ENCODE measurements around the gene MAFG.

MAFG gene

DNA sequence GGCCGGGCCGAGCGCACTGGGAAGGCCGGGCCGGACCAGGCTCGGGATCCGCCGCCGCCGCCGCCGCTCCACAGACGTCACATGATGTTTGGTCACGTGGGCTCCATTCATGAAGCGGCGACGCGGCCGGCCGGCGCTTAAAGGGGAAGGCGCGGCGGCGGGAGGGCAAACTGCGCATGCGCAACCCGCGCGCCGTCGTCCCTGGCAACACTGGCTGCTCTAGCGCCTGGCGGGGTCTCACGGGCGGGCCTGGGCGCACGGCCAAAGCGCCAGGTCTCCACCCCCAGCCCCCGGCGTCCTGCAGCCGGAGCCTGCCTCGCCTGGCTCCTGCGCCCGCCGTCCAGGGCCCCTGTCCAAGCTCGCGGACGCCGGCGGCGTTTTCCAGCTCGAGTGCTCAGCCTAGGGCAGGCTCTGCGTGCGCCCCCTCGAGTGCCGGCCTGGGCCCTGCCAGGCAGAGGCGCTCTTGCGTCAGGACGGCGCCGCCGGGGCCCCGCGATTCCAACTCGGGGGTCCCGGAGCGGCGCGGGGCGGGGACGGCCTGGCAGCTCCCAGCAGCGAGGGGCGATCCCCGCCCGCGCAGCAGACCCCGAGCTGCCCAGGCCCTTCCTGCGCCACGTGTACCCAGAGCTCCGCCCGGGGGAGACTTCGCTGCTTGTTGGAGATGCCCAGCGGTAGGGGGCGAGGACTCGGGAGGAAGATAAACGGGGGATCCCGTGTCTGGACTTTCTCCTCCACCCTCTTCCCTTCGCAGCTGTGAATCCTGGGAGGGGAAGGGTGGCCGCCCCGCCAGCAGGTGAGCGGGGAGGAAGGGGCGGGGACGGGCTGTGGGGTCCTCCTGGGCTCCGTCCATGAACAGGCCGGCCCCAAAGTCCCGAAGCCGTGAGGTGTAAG lies at the start of gene MAFG:
TSS of gene MAFG (minus strand) at position 83 of the 891 bp plus-strand sequence. CDS start 4,550 bp downstream, outside the sequence.
- DNase-seq (ENCODE audit: low spot score) = peak; percentile 96

GRCh38 chr17:81976332-81977210 lies 49.0 kb upstream of the MAFG start:
- no peak for DNase-seq (ENCODE audit: low spot score)

DNA sequence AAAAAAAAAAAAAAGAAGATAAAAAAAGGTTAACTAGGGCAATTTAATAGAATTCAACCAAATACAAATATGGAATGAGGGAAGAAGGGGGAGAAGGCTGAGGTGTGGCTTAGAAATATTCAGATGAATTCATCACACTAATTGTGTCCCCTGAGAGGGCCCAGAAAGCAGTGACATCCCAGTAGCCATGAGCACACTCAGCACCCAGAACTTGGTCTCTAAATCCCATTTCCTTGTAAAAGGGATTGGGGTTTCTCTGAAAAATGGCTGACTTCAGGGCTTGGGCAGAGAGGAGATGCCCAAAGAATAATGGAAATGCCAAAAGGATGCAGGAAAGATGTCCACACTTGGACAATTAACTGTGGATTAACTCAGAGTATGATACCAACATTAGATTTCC lies 45.9 kb upstream of the MAFG start:
- DNase-seq (ENCODE audit: low spot score) = no peak

DNA sequence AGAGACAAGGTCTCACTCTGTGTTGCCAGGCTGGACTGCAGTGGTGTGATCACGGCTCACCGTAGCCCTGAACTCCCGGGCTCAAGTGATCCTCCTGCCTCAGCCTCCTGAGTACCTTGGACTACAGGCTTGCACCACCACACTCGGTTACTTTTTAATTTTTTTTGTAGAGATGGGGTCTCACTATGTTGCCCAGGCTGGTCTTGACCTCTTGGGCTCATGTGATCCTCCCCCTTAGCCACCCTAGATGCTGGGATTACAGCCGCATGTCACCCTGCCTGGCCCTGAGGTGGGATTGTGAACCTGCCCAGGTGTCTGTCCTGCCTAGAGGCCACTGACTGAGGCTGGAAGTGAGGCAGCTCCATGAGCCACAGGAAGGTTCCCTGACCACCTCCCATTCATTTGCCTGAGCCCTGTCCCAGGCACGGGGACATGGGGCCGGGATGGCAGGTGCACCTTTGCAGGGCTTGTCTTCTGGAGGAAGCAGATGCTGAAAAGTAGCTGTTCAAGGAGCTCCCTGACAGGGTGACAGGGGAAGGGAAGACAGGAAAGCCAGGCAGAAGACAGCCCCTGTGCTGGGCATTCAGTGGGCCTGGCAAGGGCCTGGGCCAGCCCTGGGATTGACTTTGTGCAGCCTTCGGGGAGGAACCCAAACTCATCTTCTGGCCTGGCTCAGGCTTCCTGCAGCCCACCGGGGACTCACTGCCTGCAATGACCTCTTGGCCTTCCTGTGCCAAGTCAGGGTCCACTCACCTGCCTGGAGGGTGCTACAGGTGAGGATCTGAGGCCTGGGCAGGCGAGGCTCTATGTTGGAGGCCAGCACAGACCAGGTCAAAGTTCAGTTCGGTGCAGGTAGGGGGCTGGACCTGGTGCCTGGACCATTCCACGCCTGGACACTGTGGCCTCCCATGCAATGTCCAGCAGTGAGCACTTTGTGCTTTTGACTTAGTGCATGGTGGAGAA lies 41.6 kb upstream of the MAFG start:
- no peak for DNase-seq (ENCODE audit: low spot score)

GRCh38 chr17:81968396-81968745 lies 40.8 kb upstream of the MAFG start:
- DNase-seq (ENCODE audit: low spot score) = no peak

DNA sequence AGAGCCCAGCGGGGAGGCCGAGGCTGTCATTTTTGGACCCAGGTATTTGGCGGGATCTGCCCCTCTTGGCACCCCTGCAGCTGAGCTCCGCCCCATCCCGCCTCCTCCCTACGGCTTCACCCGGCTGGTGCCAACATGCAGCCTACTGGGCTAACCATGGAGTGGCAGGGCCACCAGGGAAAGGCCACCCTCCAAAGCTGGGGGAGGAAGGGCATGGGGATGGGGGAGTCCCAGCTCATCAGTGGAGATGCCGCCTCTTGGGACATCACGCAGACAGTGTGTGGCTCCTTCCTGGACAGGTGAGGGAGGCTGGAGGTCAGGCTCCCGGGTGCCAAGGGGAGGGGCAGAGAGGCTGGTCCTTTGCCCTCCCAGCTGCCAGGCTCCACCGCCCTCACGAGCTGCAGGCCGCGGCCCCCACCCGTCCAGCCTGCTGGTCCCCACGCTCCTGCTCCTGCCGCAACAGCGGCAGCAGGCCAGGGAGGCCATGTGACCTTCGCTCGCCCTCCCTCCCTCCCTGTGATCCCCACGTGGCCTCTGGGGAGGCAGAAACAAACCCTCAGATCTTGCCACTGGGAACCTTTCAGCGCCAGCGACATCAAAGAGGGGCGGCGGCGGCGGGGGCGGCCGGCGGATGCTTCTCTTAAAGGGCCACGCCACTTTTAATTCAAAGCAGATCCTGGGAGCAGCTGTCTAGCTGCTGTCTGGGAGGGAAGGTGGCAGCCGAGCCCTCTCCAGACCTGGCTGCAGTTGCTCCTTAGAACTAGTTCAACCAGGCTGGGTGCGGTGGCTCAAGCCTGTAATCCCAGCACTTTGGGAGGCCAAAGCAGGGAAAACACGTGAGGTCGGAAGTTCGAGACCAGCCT lies 40.2 kb upstream of the MAFG start:
- DNase-seq (ENCODE audit: low spot score) = peak; percentile 94

- no peak for DNase-seq (ENCODE audit: low spot score)
Measured at GRCh38 chr17:81967244-81967532, 39.7 kb upstream of the MAFG start.

- peak; percentile 48 for DNase-seq (ENCODE audit: low spot score)
Measured at GRCh38 chr17:81966343-81967243, 39.1 kb upstream of the MAFG start.

- DNase-seq (ENCODE audit: low spot score) = no peak
Measured at GRCh38 chr17:81964081-81964849, 36.7 kb upstream of the MAFG start.

DNA sequence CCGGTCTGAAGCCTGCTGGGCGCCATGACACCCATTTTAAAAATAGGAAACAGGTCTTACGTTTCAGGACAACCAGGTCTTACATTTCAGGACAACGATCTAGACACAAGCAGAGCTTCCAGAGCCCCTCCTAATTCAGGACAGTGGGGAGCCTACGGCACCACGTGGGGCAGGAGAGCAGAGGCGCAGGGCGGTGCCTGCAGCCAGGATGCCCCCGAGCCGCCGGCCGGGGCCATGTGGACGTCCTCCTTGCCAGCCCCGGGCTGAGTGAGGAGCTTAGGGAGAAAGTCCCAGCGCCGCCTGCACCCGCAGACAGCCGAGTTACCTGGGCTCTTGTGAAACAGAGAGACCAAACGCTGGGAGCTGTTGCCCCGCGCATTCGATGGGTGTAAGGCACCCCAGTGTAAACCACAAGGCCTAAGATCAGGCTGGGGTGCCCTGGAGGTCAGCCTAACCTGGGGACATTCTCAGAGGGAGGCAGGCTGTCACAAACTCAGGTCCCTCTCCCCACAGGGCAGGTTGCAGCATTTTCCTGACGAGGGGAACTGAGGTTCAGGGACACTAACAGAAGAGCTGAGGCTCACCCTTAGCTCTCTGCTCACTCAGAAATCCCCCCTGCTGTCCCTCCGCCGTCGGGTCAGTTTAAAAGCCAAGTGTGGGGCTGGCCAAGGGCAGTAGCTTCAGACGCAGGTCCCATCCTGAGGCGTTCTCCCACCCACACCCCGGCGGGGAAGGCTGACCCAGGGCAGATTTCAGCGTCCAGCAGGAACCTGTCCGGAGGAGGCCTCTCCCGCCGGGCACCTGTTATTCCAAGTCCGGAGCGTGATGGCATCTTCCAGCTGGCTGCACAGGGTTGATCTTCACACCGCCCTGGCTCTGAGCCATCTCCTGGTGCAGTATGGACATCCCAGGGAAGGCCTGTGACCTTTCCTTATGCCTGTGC lies 35.2 kb upstream of the MAFG start:
- DNase-seq (ENCODE audit: low spot score) = no peak

DNA sequence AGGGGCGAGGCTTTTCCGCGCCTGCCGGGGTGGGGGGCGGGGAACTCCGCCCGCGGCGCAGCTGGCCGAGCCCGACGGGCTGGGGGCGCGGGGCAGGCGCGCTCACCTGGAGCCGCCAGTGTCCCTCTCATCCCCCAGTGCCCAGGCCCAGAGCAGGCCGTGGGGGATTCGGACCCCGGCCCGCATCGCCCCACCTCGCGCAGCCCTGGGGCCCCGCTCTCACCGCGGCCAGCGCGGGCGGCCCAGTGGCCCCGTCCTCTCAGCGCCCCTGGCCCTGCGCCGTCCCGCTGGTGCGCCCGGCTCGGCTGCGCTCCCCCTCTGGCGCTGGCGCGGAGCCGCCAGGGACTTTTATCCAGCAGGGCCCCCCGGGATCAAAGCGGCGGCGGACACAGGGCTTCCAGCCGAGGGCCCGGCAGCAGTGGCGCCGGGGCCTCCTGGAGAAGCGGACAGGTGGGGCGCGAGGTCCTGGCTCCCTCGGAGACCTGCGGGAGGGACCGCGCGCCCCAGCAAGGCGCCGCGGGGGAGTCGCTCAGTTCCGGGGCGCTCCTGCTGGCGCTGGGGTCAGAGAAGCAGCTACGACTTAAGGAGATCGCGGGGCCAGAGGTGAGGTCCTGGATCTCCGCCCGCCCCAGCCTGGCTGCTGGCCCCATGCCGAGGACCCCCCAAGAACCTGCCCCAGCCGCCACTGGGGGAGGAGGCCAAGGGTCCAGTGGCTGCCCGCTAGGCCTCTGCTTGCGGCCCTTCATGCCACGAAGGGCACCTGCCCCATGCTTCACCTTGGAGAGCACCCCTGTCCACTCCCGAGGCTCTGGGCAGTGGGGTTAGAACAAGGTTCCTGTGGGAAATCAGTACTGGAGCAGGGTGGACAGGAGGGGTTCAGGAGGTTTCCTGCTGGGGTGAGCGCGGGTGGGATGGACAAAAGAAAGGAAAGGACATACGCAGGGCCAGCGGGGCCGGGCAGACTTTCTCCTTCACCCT lies 34.3 kb upstream of the MAFG start:
- DNase-seq (ENCODE audit: low spot score) = no peak

DNA sequence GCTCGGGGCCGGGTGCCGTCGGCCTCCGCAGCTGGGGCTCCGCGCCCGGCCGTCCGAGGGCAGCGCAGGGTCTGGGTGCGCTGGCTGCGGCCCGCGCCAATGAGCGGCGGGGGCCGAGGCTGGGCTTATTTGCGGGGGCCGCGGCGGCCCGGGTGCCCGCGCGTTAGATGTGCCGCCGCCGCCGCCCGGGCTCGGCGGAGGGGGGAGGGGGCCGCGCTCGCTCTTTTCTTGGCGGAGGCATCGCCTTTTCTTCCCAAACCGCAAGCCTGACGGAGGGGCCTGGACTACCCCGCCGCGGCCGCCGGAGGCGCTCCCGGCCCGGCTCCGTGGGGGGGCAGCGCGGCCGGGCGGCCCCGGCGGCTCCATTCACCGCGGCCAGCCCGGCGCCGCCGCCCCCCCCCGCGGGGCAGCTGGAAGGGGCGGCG lies 33.6 kb upstream of the MAFG start, which contains the start of gene NOTUM:
TSS of gene NOTUM (minus strand) at position 101 of the 425 bp plus-strand sequence. CDS start 278 bp downstream, outside the sequence.
- DNase-seq (ENCODE audit: low spot score) = no peak

DNA sequence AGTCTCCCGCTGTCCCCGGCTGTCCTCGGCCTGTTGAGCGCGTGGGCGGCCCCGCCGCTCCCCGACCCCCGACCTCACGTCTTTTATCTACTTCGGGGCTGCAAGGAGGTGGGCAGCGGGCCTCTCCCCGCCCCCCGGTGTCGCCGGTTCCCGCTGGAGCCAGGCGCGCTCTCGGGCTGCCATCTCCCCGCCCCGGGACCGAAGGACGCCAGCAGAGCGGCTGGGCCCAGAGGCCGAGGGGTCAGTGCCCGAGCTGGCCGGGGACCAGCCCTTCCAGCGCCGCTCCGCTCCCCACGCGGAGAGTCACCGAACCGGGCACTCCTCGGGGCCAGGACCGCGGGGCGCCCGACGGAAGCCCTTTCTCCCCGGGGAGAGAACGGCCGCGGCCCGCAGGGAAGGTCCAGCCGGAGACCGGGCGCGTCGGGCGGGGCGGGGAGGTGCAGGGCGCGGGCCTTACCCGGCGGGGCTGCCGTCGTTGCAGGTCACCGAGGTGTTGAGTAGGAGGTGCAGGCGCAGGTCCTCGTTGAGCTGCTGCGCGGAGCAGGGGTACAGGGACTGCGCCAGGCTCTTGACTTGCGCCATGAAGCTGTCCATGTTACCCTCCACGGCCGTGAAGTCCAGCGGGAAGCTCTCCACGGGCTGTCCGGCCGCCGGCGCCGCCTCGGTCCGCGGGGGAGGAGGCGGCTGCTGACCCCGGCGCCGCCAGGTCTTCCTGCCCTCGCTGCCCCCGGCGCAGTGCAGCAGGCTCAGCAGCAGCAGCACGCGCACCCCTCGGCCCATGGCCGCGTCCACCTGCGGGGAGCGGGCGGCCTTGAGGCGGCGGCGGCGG lies 32.8 kb upstream of the MAFG start:
- DNase-seq (ENCODE audit: low spot score) = no peak

DNA sequence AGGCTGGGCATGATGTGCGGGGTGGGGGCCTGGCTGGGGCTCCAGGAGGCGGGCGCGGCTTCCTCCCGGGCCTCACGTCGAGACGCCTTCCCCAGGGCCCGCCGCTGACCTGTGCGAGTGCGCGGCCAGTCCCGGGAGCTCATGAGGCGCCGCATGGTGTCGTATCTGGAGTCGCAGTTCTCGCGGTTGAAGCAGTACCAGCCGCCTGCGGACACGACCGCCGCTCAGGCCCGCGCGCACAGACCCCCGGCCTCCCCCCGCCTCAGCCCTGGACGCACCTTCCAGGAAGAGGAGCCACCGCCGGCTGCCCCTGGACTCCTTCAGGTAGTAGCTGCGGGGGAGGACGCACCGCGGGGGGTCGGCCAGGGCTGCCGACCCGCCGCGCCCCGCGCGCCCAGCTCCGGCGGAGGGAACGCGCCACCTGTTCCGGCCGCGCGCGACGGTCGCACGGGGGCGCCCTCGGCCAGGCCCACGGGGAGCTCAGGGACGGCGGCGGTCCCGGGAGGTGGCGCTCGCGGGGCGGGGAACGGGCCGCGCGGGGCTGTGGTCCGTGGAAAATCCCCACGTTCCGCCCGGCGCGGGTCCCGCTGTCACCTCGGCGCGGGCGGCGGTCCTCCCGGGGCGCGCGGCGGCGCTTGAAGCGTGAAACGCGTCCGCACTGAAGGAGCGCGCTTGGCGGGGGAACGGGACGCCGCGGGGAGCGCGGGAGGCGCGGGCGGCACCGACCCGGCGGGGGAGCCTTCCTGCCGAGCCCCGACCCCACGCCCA lies 32.0 kb upstream of the MAFG start:
- DNase-seq (ENCODE audit: low spot score) = peak; percentile 62

Data from Ammon's horn (tissue), 1 donor.